ENCODE measurements around the gene TRMT112.

DNA sequence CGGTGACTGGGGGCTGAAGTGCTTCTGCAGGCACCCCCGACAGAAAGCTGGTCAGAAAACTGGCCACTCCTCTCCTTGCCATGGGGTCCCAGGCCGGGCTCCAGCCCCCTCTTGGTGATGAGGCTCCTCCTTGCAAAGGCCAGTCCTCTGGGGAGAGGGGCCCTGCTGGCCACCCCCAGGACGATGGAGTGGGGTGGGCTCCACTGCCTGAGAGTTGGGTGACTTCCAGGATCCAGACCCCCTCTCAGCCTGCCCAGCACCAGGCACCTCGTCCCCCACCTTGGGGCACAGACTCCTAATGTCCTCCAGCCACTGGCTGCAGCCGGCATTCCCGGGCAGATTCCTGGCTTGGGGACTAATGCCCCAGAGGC lies 41.2 kb upstream of the TRMT112 start:
- TF ChIP-seq, protein P1, sequence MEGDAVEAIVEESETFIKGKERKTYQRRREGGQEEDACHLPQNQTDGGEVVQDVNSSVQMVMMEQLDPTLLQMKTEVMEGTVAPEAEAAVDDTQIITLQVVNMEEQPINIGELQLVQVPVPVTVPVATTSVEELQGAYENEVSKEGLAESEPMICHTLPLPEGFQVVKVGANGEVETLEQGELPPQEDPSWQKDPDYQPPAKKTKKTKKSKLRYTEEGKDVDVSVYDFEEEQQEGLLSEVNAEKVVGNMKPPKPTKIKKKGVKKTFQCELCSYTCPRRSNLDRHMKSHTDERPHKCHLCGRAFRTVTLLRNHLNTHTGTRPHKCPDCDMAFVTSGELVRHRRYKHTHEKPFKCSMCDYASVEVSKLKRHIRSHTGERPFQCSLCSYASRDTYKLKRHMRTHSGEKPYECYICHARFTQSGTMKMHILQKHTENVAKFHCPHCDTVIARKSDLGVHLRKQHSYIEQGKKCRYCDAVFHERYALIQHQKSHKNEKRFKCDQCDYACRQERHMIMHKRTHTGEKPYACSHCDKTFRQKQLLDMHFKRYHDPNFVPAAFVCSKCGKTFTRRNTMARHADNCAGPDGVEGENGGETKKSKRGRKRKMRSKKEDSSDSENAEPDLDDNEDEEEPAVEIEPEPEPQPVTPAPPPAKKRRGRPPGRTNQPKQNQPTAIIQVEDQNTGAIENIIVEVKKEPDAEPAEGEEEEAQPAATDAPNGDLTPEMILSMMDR (IDR thresholded peaks at IDR 0.05) = no peak
- TF ChIP-seq POLR2A (IDR thresholded peaks at IDR 0.05) = no peak
